UCSD-AML1 (cell line): Measurements from ENCODE around the gene EFNB2.

Experiments used
- DNase-seq: peaks from one replicate; lab custom pipeline; 2025; ENCODE audit not compliant: unreplicated experiment; lab: John Stamatoyannopoulos, UW

The EFNB2 gene

GRCh38 chr13:106487129-106487528, 48.3 kb downstream of the EFNB2 start:
- DNase-seq = no peak

- no peak for DNase-seq
Measured at GRCh38 chr13:106486287-106486686, 49.2 kb downstream of the EFNB2 start.

GRCh38 chr13:106484537-106485193, 50.8 kb downstream of the EFNB2 start:
- no peak for DNase-seq

- DNase-seq = no peak
Measured at GRCh38 chr13:106484084-106484483, 51.4 kb downstream of the EFNB2 start.

GRCh38 chr13:106481919-106482318, 53.5 kb downstream of the EFNB2 start:
- DNase-seq = no peak

- no peak for DNase-seq
Measured at GRCh38 chr13:106480351-106480910, 55.0 kb downstream of the EFNB2 start.

- DNase-seq = no peak
Measured at GRCh38 chr13:106479929-106480328, 55.5 kb downstream of the EFNB2 start.

GRCh38 chr13:106478116-106478515, 57.3 kb downstream of the EFNB2 start:
- DNase-seq = no peak

- DNase-seq = no peak
Measured at GRCh38 chr13:106477303-106477702, 58.2 kb downstream of the EFNB2 start.

- DNase-seq = no peak
Measured at GRCh38 chr13:106475852-106476251, 59.6 kb downstream of the EFNB2 start.

GRCh38 chr13:106474912-106475311, 60.5 kb downstream of the EFNB2 start:
- no peak for DNase-seq

GRCh38 chr13:106473154-106473553, 62.3 kb downstream of the EFNB2 start:
- DNase-seq = no peak

GRCh38 chr13:106472621-106473020, 62.8 kb downstream of the EFNB2 start:
- DNase-seq = no peak

GRCh38 chr13:106471957-106472543, 63.4 kb downstream of the EFNB2 start:
- DNase-seq = no peak

- no peak for DNase-seq
Measured at GRCh38 chr13:106470576-106470975, 64.9 kb downstream of the EFNB2 start.

GRCh38 chr13:106468744-106469590, 66.5 kb downstream of the EFNB2 start:
- DNase-seq = no peak

- no peak for DNase-seq
Measured at GRCh38 chr13:106468207-106468606, 67.3 kb downstream of the EFNB2 start.

- DNase-seq = no peak
Measured at GRCh38 chr13:106467427-106468122, 67.9 kb downstream of the EFNB2 start.

GRCh38 chr13:106466691-106467426, 68.6 kb downstream of the EFNB2 start:
- no peak for DNase-seq

- DNase-seq = no peak
Measured at GRCh38 chr13:106464076-106464475, 71.4 kb downstream of the EFNB2 start.
